ENCODE measurements around the gene CA6.
"Not testable (repeated sequence)": the region's sequence is repeated elsewhere in the genome, so short reads cannot be mapped to it uniquely, and the experiment has no call there.

The CA6 gene

GRCh38 chr1:8945568-8945967 lies at the start of gene CA6:
Gene CA6 (plus strand): TSS chr1:8945868. CDS start chr1:8945887, 19 bp downstream.
- in situ Hi-C loops (cut with HindIII; ENCODE audit: low sequenced_read_pairs), result no loop called here

GRCh38 chr1:8896775-8897174 lies 48.9 kb upstream of the CA6 start:
- in situ Hi-C loops (cut with HindIII; ENCODE audit: low sequenced_read_pairs), result not testable (repeated sequence)

GRCh38 chr1:8897505-8897904 lies 48.2 kb upstream of the CA6 start:
- in situ Hi-C loops (cut with HindIII; ENCODE audit: low sequenced_read_pairs), result not testable (repeated sequence)

- in situ Hi-C loops (cut with HindIII; ENCODE audit: low sequenced_read_pairs), result not testable (repeated sequence)
Observed at GRCh38 chr1:8898418-8898817, 47.2 kb upstream of the CA6 start.

- in situ Hi-C loops (cut with HindIII; ENCODE audit: low sequenced_read_pairs), result no loop called here
Observed at GRCh38 chr1:8899046-8899445, 46.6 kb upstream of the CA6 start.

- in situ Hi-C loops (cut with HindIII; ENCODE audit: low sequenced_read_pairs), result not testable (repeated sequence)
Observed at GRCh38 chr1:8900684-8901083, 45.0 kb upstream of the CA6 start.

- in situ Hi-C loops (cut with HindIII; ENCODE audit: low sequenced_read_pairs), result no loop called here
Observed at GRCh38 chr1:8902765-8903164, 42.9 kb upstream of the CA6 start.

- in situ Hi-C loops (cut with HindIII; ENCODE audit: low sequenced_read_pairs), result no loop called here
Observed at GRCh38 chr1:8903410-8903809, 42.3 kb upstream of the CA6 start.

GRCh38 chr1:8903908-8904650 lies 41.6 kb upstream of the CA6 start:
- in situ Hi-C loops (cut with HindIII; ENCODE audit: low sequenced_read_pairs), result no loop called here

GRCh38 chr1:8905582-8906191 lies 40.0 kb upstream of the CA6 start:
- in situ Hi-C loops (cut with HindIII; ENCODE audit: low sequenced_read_pairs), result loop anchor here (5.0 kb wide), 1 partner anchor 47 kb away; no protein-coding TSS in a partner anchor

GRCh38 chr1:8908388-8909151 lies 37.1 kb upstream of the CA6 start:
- in situ Hi-C loops (cut with HindIII; ENCODE audit: low sequenced_read_pairs), result loop anchor here (5.0 kb wide), 1 partner anchor 44 kb away; no protein-coding TSS in a partner anchor

GRCh38 chr1:8910331-8910730 lies 35.3 kb upstream of the CA6 start:
- in situ Hi-C loops (cut with HindIII; ENCODE audit: low sequenced_read_pairs), result no loop called here

- in situ Hi-C loops (cut with HindIII; ENCODE audit: low sequenced_read_pairs), result no loop called here
Observed at GRCh38 chr1:8910914-8911313, 34.8 kb upstream of the CA6 start.

- in situ Hi-C loops (cut with HindIII; ENCODE audit: low sequenced_read_pairs), result no loop called here
Observed at GRCh38 chr1:8911416-8912309, 34.0 kb upstream of the CA6 start.

GRCh38 chr1:8913457-8913856 lies 32.2 kb upstream of the CA6 start:
- in situ Hi-C loops (cut with HindIII; ENCODE audit: low sequenced_read_pairs), result no loop called here

- in situ Hi-C loops (cut with HindIII; ENCODE audit: low sequenced_read_pairs), result no loop called here
Observed at GRCh38 chr1:8914466-8914865, 31.2 kb upstream of the CA6 start.

- in situ Hi-C loops (cut with HindIII; ENCODE audit: low sequenced_read_pairs), result no loop called here
Observed at GRCh38 chr1:8915446-8915845, 30.2 kb upstream of the CA6 start.

GRCh38 chr1:8917536-8917935 lies 28.1 kb upstream of the CA6 start:
- in situ Hi-C loops (cut with HindIII; ENCODE audit: low sequenced_read_pairs), result not testable (repeated sequence)

- in situ Hi-C loops (cut with HindIII; ENCODE audit: low sequenced_read_pairs), result no loop called here
Observed at GRCh38 chr1:8922962-8923361, 22.7 kb upstream of the CA6 start.

GRCh38 chr1:8925406-8925805 lies 20.3 kb upstream of the CA6 start:
- in situ Hi-C loops (cut with HindIII; ENCODE audit: low sequenced_read_pairs), result no loop called here

- in situ Hi-C loops (cut with HindIII; ENCODE audit: low sequenced_read_pairs), result no loop called here
Observed at GRCh38 chr1:8925960-8926359, 19.7 kb upstream of the CA6 start.
